NCI-H2107 treated with DMSO at 0.1 percent for 48 hours (cell line): ENCODE data around the gene FBXL4.

Source experiments
- DNase-seq: peaks from one replicate; lab custom pipeline; 2025; ENCODE audit not compliant: unreplicated experiment; lab: John Stamatoyannopoulos, UW

The FBXL4 gene

DNA sequence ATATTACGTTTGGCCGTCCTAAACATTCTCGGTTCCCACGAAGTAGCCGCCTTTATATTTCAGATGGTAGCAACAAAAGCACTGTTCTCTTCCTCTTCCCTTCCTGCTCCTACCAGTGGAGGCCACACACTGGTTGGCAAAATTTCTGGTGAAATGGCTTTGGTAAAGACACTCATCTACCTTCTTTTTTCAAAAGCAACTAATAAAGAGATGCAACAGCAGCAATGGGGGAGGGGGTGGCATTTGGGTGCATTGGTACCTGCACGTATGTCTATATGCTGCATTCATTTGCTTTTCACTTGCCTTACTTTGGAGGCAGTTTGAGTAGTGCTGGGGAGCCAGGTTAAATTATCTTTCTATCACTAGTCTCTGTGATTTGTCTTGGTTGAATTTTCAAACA, 107.4 kb downstream of the FBXL4 start:
- no peak for DNase-seq

DNA sequence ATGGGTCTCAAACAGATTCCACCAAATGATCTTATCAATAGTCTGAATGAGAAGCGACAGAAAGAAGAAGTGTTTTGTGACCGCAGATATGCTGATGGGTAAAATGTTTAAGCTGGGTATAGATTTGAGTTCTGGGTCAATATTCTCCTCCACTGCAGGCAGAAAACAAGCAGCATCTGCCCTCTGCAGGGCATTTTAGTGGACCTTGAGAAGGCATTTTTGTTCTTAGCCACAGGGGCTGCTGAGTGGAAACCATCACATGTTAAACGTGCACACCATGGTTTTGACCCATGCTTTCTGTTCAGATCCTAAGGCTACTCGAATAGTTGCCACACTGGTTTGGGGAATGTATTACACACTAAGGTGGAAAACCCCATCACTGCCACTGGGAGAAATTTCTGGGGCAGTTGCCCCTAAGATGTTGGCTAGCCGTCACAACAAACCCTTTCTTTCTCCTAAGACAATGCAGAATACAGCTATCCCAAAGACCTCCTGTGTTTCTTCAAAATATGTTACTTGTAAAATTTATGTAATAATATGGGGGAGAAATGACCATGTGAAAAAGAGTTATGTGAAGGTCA, 107.9 kb downstream of the FBXL4 start:
- DNase-seq, result no peak

DNA sequence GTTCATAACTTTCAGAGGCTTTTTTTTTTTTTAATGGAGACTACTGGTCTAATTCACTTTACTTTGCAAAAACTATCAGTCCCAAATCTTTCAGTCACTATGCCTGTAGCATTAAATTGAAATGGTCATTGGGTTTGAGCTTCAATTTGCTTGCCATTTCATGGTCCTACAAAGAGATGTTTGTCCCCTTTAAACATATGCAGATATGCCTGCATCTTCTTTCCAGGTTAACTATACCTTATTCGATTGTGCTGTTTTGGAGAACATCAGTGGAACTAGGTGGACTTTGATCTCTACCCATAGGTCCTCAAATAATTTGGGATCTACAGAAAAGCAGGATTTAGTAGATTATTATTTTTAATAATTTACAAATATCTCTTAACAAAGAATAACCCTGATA, 108.8 kb downstream of the FBXL4 start:
- DNase-seq, result no peak

DNA sequence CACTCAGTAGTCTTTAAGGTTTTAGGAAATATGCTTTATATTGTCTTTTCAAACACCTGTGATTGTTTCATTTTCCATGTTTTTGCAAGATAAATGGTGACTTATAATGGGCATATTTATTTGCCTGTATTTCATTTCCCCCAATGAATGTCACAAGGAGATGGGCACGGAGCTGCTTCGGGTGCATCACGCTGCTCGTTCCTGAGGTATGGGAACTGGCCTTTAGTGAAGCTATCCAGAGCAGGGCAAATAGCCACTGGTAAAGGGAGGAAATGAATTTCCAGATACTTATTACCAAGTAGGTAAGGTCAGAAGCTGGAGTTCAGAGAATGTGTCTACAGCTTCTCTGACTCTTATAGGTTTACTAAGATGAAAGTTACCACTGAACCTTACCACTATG, 109.7 kb downstream of the FBXL4 start:
- DNase-seq, result no peak

DNA sequence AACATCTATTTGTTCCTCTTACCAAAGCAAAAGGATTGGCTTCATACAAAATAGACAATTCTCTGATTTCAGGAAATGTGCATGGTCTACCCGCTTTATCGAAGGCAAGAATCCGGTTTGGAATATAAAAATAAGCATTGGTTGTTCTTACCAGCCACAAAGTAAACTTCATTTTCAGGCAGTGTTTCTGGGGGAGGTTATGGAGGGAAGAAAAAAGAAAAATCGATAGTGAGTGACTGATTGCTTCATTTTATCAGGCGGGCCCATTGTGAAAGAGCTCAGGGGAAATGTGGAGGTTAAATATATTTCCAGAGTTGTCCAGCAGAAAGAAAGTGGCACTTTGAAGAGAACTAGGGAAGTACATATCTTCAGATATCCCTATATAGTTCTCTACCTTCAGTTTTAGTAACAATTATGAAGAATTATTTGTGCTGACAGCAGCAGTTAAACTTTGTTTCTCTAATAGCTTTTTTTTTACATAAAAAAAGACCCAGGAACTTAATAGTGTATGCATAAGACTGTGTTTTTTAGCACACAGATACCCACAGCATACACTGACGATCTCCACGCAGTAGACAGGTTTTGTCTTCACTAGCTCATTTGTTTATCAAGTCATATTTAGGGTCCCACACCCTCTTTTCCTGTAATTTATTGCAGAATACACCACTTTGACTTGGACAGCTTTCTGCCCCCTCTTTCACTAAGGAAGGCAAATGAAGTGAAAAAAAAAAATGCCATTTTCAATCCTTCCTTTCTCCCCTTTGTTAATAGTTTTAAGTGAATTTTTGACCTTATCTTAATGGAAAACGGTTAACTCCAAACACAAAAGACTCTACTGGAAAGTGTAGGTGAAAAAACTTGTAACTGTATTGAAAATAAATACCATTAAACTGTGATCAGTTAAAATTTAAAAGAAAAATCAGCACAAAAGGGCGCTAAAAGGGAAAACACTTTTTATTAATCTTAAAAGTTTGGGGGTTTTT, 110.5 kb downstream of the FBXL4 start:
- peak; percentile 42 for DNase-seq

DNA sequence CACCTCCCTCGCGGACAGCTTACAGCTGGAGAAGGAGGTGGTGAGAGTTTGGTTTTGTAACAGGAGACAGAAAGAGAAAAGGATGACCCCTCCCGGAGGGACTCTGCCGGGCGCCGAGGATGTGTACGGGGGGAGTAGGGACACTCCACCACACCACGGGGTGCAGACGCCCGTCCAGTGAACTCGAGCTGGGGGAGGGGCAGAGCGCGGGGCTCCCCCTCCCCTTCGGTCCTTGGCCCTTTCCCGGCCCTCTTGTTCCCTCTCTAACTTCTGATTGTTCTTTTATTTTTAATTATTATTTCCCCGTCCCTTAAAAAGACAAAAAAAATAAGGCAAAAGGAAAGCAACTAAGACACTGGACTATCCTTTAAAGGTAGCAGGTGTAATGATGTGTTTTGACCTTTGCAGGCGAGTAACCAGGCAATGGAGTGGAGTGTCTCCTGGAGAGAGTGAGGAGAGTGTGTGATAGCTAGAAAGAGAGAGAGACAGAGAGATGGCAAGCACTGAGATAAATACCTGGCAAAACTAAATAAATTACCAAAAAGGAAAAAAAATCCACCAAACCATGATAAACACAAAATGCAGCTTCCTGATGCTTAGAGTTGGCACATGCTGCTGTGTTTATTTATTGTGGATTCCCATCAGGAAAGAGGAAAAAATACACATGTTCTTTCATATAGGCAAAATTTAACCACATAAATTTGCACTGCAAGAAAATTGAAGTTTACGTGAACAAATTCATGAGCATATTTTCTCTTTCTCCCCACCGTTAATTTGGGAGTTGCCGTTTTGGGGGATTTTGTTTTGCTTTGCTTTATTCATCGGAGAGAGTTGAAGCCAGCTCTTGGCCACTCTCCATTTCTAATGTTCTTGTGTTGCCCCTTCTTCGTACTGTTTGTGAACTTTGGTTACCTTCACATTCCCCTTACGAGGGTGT, 111.5 kb downstream of the FBXL4 start:
- peak; percentile 71 for DNase-seq

DNA sequence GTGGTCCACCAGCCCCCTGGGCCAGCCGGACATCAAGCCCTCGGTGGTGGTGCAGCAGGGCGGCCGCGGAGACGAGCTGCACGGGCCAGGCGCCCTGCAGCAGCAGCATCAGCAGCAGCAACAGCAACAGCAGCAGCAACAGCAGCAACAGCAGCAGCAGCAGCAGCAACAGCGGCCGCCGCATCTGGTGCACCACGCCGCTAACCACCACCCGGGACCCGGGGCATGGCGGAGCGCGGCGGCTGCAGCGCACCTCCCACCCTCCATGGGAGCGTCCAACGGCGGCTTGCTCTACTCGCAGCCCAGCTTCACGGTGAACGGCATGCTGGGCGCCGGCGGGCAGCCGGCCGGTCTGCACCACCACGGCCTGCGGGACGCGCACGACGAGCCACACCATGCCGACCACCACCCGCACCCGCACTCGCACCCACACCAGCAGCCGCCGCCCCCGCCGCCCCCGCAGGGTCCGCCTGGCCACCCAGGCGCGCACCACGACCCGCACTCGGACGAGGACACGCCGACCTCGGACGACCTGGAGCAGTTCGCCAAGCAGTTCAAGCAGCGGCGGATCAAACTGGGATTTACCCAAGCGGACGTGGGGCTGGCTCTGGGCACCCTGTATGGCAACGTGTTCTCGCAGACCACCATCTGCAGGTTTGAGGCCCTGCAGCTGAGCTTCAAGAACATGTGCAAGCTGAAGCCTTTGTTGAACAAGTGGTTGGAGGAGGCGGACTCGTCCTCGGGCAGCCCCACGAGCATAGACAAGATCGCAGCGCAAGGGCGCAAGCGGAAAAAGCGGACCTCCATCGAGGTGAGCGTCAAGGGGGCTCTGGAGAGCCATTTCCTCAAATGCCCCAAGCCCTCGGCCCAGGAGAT, 112.4 kb downstream of the FBXL4 start:
- DNase-seq, result peak; percentile 28

DNA sequence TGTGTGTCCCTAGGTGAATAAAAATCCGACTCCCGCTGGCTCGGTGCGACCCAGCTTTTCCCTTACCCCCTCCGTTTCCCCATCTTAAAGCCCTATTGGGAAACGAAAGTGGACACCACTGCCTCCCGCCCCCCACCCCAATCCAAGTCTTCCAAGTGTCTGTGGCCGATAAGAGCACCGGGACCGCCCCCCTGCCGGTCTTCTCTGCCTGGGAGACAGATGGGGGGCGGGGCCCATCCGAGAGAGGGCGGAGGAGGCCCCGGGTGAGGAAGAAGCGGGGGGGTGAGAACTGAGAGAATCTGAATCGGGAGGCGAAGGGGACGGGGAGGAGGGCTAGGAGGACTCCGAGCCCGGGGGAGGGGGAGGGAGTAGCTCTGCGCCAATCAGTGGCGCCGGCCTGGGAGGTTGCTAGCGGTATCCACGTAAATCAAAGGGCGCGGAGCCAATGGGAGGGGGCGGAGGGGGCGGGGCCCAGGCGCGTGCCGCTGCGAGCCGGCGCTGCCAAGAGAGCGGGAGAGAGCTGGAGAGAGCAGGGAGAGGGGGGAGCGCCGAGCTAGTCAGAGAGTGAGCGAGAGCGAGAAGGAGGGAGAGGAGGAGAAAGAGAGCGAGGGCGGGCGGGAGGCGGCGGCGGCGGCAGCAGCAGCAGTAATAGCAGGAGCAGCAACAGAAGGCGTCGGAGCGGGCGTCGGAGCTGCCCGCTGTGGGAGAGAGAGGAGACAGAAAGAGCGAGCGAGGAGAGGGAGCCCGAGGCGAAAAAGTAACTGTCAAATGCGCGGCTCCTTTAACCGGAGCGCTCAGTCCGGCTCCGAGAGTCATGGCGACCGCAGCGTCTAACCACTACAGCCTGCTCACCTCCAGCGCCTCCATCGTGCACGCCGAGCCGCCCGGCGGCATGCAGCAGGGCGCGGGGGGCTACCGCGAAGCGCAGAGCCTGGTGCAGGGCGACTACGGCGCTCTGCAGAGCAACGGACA, 113.4 kb downstream of the FBXL4 start, which contains the start of gene POU3F2:
Gene POU3F2, plus strand, starts transcription at position 515 of the 972 bp plus-strand sequence. Its CDS starts 300 bp downstream, at position 815.
- DNase-seq, result peak; percentile 97

DNA sequence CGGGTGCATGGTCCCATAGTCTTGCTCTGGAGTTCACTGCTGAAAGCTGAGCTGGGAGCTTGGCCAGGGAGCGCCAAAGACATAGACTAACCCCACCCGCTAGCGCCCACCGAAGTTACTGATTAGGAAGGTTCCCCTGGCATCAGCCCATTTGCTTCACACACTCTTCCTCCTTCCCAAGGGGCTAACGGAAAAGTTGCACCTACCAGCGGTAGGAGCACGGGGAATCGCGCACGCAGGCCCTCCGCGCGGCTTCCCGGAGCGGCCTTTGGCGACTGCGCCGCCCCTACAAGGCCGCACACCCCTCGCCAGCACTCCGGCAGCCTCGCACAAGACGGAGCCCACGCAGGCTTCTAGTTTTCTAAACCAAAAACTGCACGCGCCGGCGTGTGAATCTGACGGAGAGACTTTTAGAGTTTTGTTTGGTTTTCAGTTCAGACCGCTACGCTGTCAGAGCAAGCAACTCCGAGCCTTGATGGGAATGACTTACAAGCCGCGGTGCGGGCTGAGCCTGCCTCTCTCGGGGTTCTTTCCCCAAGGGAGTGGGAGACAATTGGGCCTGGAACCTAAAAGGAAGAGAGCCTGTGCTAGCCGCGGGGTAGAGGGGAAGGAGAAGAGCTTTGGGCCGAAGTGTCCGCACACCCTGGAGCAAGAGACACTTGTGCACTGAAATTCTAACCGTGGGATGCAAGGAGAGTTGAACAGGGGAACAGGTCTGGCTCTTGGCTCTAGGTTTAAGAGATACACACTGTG, 114.3 kb downstream of the FBXL4 start:
- peak; percentile 81 for DNase-seq

DNA sequence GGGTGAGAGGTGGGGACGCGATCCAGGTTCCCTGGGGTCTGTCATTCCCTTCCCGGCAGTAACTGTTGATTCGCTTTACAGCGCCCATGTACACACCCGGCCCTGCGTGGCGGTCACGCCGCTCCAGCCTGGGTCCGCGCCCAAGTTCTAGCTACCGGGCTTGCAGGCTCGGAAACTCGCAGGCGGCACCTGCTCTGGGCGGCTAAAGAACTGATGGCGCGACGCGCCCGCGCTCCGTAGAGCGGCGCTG, 114.8 kb downstream of the FBXL4 start:
- no peak for DNase-seq

DNA sequence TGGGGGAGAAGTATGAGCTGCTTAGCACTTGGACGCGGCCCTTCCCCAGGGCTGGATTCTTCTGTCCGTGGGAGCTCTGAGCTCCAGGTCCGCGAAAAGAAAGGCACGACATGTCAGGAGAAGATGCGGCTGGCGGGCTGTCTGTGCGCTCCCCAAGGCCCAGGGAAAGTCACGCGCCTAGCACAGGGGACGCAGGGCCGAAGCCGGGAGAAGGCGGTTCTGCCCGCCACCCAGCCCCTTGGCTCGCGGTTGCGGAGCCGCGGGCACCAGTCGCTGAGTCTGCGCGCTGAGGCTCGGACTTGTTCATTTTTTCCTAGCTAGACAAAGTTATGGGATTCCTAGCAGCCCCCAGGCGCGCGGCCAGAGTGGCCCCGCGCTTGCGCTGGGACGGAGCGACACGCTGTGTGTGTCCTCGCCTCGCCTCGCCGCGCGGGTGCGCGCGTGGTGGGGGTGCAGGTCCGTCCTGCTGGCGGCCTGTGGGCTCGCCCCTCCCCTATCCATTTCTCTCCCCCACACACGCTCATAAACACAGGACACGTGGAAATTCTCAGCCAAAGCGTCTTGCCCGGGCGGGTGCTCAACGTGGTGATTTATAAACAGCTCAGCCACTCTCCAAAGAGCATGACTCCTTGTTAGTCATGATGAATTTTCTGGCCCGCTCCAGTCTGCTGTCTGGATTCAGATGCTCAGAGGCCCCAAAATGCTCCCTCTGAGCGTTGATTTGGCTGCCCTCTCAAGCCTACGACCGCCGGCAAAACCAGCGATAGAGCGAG, 115.3 kb downstream of the FBXL4 start:
- DNase-seq, result no peak

DNA sequence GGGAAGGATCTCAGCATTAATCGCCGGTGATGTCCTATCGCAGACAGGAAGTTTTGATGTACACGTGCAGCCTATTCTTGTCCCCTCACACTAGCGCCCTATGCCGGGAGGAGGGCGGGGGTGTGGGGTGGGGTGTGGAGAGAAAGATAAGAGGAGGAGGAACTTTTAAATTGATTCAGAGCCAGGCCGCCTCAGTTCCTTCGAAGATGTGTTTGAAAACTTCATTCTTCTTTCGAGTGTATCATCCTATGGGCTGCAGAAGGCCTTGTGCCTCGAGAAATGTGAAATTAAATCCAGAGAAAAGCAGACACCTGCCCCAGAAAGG, 115.8 kb downstream of the FBXL4 start:
- no peak for DNase-seq

DNA sequence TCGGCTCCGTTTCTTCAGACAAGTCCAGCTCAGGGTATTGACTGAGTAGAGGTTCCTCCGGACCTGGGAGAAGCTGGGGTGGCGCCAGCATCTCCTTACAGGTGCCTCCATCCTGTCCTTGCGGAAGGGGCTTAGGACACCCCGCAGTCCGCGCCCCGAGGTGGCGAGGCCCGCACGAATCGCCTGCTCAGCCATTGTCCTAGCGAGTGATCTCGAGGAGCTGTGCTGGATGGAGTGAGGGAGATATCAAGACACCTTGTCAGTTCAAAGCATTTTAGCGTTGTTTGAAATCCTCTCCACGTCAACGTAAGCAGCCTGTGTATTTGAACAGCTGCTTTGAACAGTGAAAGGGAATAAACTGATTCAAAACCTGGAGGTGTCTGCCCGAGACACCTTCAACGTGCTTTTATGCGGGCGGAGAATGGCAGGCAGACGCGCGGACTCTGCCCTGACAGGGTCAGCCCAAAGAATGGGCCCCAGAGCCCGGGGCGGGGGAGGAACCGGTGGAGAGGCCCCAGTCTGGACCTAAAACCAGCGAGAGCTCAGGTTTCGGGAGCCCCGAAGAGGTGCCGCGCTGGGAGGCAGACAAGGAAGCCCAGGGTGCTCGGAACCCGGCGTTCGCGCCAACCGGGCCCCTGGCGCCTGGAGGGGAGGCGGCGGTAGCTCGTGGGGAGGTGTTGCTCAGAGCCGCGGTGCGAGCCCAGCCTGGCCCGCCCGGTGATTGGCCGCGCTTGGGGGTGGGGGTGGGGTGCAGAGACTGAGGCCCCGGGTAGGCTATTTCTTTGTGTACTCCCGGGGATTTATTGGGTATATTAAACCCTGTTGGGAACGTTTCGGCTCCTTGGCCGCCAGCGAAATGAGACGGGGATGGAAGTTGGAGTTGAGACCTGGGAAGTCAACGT, 116.4 kb downstream of the FBXL4 start:
- no peak for DNase-seq

DNA sequence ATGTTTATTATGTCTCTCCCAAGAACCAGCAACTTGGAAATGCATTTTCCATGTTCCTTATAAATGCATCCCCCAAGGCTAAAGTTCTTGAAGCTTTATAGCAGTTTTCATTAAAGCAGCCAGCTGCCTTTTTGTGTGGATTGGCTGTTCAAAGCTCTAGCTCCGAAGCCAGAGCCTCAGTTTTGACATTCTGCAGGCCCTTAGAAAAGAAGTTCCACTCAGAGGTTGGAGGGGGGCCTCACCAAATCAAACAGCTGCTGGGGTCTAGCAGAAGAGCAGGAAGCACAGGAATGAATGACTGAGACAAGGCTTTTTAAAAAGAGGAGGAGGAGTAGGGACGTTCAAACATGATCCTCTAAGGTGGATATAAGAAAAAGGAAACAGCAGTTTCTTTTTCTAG, 117.6 kb downstream of the FBXL4 start:
- no peak for DNase-seq

DNA sequence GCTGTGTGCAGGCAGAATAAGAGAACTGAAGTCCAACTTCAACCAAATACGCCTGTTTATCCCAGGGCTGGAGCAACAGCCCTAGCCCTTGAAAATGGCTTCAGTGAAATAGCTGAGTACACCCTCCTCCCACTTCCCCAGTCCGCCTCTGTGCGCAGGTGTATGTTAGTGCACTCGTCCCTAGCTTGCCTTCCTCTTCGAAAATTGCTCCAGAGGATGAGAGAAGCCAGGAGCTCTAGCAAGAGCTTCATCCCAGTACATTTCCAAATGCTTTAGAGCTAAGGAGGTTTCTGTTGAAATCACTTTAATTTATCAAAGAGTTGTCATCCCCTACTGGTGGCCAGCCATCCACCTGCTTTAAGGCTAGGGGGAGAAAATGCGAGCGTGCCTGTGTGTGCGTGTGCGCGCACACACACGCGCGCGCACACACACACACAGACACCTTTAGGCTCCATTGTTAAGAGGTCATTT, 118.8 kb downstream of the FBXL4 start:
- peak; percentile 95 for DNase-seq

DNA sequence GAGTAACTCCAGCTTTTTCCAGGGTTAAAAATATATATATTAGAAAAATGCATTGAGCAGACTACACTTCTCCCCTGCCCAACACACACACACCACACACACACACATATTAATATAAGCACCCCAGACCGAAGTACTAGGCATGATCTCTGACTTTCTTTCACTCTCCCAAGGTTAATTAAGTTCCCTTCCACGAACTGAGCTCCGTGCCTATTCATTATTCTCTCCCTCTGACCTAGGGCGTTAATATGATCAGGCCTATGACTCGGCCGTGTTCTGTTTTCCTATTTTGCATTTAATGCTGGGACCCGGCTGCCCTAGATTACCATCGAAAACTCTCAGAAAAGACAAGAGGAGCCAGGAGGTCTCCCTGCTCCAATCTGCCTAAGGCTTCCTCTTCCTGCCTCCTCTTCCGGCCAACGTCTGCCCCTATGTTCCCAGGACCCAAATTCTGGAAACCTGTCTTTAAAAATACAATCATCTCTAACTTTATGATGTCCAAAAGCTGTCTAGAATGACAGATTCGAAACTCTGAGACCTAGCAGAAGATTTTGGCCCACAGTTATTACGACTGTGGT, 119.4 kb downstream of the FBXL4 start:
- peak; percentile 59 for DNase-seq
